Hepatocyte (in vitro differentiated cells): Measurements from ENCODE around the gene CFTR. TPM values are rescaled to one million over a fixed set of nuclear protein-coding genes. Genes with fewer than 3 reads are reported as not detected.
A peak's percentile ranks its signal among the peaks of the same experiment; 100 is the strongest.

Experiments used
- DNase-seq: peaks from one replicate; pipeline ENCODE4 v3.0.0-alpha.2; 2016; ENCODE audit warnings: low spot score
- H2AFZ ChIP-seq: fragments of 200-600 bp; sonication (generic); 2 replicates; pipeline ENCODE4 v1.6.0; 2016; ENCODE audit warnings: antibody characterized with exemption, mild to moderate bottlenecking
- H3K27ac ChIP-seq: fragments of 200-600 bp; sonication (generic); 2 replicates; pipeline ENCODE4 v1.5.1; 2016; ENCODE audit warnings: mild to moderate bottlenecking
- H3K27me3 ChIP-seq: fragments of 200-600 bp; sonication (generic); 2 replicates; pipeline ENCODE4 v1.6.1; 2016
- H3K36me3 ChIP-seq: fragments of 200-600 bp; sonication (generic); replicated peaks from 2 replicates; pipeline ENCODE4 v1.5.1; 2016; ENCODE audit warnings: low read depth; ENCODE audit not compliant: insufficient read depth
- H3K4me1 ChIP-seq: fragments of 200-600 bp; sonication (generic); 2 replicates; pipeline ENCODE4 v1.5.1; 2016; ENCODE audit warnings: mild to moderate bottlenecking, moderate library complexity; ENCODE audit not compliant: insufficient read depth
- H3K4me2 ChIP-seq: fragments of 200-600 bp; sonication (generic); 2 replicates; pipeline ENCODE4 v1.6.0; 2016
- H3K4me3 ChIP-seq: fragments of 200-600 bp; sonication (generic); 2 replicates; pipeline ENCODE4 v1.5.1; 2016; ENCODE audit warnings: mild to moderate bottlenecking
- H3K79me2 ChIP-seq: fragments of 200-600 bp; sonication (generic); 2 replicates; pipeline ENCODE4 v1.6.0; 2017; ENCODE audit warnings: mild to moderate bottlenecking
- H3K9me2 ChIP-seq: fragments of 200-600 bp; sonication (generic); replicated peaks from 2 replicates; pipeline ENCODE4 v1.6.0; 2017; ENCODE audit warnings: mild to moderate bottlenecking; ENCODE audit not compliant: insufficient read depth
- H3K9me3 ChIP-seq: fragments of 200-600 bp; sonication (generic); 2 replicates; pipeline ENCODE4 v1.5.1; 2016; ENCODE audit warnings: low read depth, mild to moderate bottlenecking
- H4K20me1 ChIP-seq: fragments of 200-600 bp; sonication (generic); 2 replicates; pipeline ENCODE4 v1.6.0; 2016; ENCODE audit warnings: mild to moderate bottlenecking; ENCODE audit not compliant: insufficient read depth, poor library complexity, severe bottlenecking
- CTCF ChIP-seq: fragments of 200-600 bp; sonication (generic); IDR thresholded peaks from 2 replicates; pipeline ENCODE4 v1.5.1; 2016; ENCODE audit warnings: antibody characterized with exemption, mild to moderate bottlenecking; ENCODE audit not compliant: poor library complexity
- EZH2 ChIP-seq: fragments of 200-600 bp; sonication (generic); IDR thresholded peaks from 2 replicates; pipeline ENCODE4 v1.6.1; 2016; ENCODE audit warnings: antibody characterized with exemption, mild to moderate bottlenecking, borderline replicate concordance
- EZH2phosphoT487 ChIP-seq: fragments of 200-600 bp; sonication (generic); IDR thresholded peaks from one replicate; pipeline ENCODE4 v1.6.1; 2018; ENCODE audit warnings: antibody characterized with exemption, mild to moderate bottlenecking, low read depth, moderate library complexity; ENCODE audit not compliant: unreplicated experiment, severe bottlenecking
- WGBS: methylation state at CpG from one replicate; pipeline ENCODE4 v1.1.6; 2016; ENCODE audit warnings: low lambda C conversion rate; ENCODE audit errors: missing lambda C conversion rate; 5-methylcytosine and 5-hydroxymethylcytosine counted together
- polyA plus RNA-seq: library from polyadenylated mRNA; unstranded; fragments of >200 nt; fragmentation: Nextera tagmentation; extraction: Ambion mirVana; gene quantifications from 2 replicates; pipeline ENCODE4 v1.2.1, GENCODE V29; 2016
- total RNA-seq: library from RNA; depleted of rRNA; stranded (reverse); fragments of >200 nt; gene quantifications from 2 replicates; pipeline ENCODE4 v1.2.3, GENCODE V29; 2014

CFTR gene
- total and polyA plus RNA-seq, 2 experiments from 2014 or later, result 29.8 to 72.9 TPM

GRCh38 chr7:117446220-117446815 is 33.5 kb upstream of the CFTR start:
- no peaks in the 10 kb centered on the region for H3K9me3 ChIP-seq
- no peak overlapping the region for H3K4me3 ChIP-seq
- H4K20me1 ChIP-seq, result no peaks in the 10 kb centered on the region
- H2AFZ ChIP-seq, result no peak overlapping the region
- H3K27ac ChIP-seq, result no peak overlapping the region
- no peaks in the 10 kb centered on the region for H3K36me3 ChIP-seq
- TF ChIP-seq EZH2, result no peak
- no peak for TF ChIP-seq CTCF
- TF ChIP-seq EZH2phosphoT487, result no peak
- no peak for DNase-seq
- no peaks in the 10 kb centered on the region for H3K9me2 ChIP-seq
- H3K4me1 ChIP-seq, result no peaks in the 10 kb centered on the region
- H3K4me2 ChIP-seq, result no peak overlapping the region
- H3K27me3 ChIP-seq, result no peaks in the 10 kb centered on the region
- 88% methylated on average over 4 of the region's 4 CpGs for WGBS
- H3K79me2 ChIP-seq, result no peaks in the 10 kb centered on the region

- Histone ChIP-seq H3K27ac (no peak overlapping the region), H3K4me2 (no peak overlapping the region), H2AFZ (no peak overlapping the region), H3K79me2 (no peaks in the 10 kb centered on the region), H3K27me3 (no peaks in the 10 kb centered on the region), H3K4me1 (no peaks in the 10 kb centered on the region), H3K36me3 (no peaks in the 10 kb centered on the region), H3K4me3 (no peak overlapping the region), H3K9me2 (no peaks in the 10 kb centered on the region), H4K20me1 (no peaks in the 10 kb centered on the region), H3K9me3 (no peaks in the 10 kb centered on the region)
- TF ChIP-seq EZH2 (no peak), CTCF (no peak), EZH2phosphoT487 (no peak)
- no peak for DNase-seq
- WGBS, result 80% methylated on average over 2 of the region's 2 CpGs
These were observed 31.2 kb upstream of the CFTR start for GRCh38 chr7:117448655-117449054.

GRCh38 chr7:117458977-117459583 is 20.7 kb upstream of the CFTR start:
- Histone ChIP-seq H3K79me2 (no peaks in the 10 kb centered on the region), H3K27ac (no peak overlapping the region), H3K9me2 (no peaks in the 10 kb centered on the region), H3K27me3 (no peaks in the 10 kb centered on the region), H4K20me1 (no peaks in the 10 kb centered on the region), H3K4me1 (no peaks in the 10 kb centered on the region), H3K36me3 (no peaks in the 10 kb centered on the region), H3K4me3 (no peak overlapping the region), H3K9me3 (no peaks in the 10 kb centered on the region), H2AFZ (no peak overlapping the region), H3K4me2 (no peak overlapping the region)
- peak; percentile 52 for DNase-seq
- WGBS, result 32% methylated on average over 3 of the region's 3 CpGs
- TF ChIP-seq EZH2phosphoT487 (no peak), EZH2 (no peak), CTCF (peak; percentile 74)
